Ovary (tissue), 3 donors: ENCODE data around the gene TNFSF11.

Experiments
- POLR2A ChIP-seq: fragments of 450-650 bp; IDR thresholded peaks from one replicate; pipeline ENCODE4 v1.6.1; 2017; ENCODE audit warnings: antibody characterized with exemption, mild to moderate bottlenecking, moderate library complexity
- TF ChIP-seq, protein P1 (sequence below), 3 donors: fragments of 450-650 bp in 2 of 3; fragments of 200-600 bp in 1 of 3; IDR thresholded peaks; one replicate each; pipeline versions ENCODE4 v1.5.1 to v1.8.0; 2016 to 2022; ENCODE audit warnings: antibody characterized with exemption in 3 of 3, mild to moderate bottlenecking in 1 of 3
- donor health status: DM: no; HTN: no; CAD: no.

DNA sequence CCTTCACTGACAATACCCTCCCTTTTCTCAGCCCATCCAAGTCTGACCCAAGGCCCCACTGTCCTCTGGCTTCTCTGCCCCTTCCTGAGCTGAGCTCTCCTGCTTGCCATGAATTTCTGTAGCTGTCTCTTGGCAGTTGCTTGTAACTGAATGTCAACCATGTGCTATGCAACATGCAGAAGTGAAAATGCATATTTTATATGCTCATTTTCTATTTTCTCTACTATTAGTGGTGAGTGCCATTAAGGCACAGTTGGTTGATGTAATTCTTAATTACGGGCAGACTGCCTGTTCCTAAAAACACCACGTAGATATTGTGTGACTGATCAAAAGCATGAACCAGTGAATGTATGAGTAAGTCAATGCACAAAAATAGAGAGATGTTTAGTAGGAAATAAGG lies 29.6 kb downstream of the TNFSF11 start:
- TF ChIP-seq, protein P1, sequence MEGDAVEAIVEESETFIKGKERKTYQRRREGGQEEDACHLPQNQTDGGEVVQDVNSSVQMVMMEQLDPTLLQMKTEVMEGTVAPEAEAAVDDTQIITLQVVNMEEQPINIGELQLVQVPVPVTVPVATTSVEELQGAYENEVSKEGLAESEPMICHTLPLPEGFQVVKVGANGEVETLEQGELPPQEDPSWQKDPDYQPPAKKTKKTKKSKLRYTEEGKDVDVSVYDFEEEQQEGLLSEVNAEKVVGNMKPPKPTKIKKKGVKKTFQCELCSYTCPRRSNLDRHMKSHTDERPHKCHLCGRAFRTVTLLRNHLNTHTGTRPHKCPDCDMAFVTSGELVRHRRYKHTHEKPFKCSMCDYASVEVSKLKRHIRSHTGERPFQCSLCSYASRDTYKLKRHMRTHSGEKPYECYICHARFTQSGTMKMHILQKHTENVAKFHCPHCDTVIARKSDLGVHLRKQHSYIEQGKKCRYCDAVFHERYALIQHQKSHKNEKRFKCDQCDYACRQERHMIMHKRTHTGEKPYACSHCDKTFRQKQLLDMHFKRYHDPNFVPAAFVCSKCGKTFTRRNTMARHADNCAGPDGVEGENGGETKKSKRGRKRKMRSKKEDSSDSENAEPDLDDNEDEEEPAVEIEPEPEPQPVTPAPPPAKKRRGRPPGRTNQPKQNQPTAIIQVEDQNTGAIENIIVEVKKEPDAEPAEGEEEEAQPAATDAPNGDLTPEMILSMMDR (IDR thresholded peaks at IDR 0.05) = no peak
- no peak for TF ChIP-seq POLR2A
